Measurements from ENCODE around the gene HES4. TPM values are rescaled to one million over a fixed set of nuclear protein-coding genes. Genes with fewer than 3 reads are reported as not detected.
A peak's percentile ranks its signal among the peaks of the same experiment; 100 is the strongest.

Gene HES4
- total and polyA plus RNA-seq, 2 of the 13 experiments (the other 11 are each of a cell fraction or from before 2014, with no cell fraction given): 8.8 to 10.6 TPM

DNA sequence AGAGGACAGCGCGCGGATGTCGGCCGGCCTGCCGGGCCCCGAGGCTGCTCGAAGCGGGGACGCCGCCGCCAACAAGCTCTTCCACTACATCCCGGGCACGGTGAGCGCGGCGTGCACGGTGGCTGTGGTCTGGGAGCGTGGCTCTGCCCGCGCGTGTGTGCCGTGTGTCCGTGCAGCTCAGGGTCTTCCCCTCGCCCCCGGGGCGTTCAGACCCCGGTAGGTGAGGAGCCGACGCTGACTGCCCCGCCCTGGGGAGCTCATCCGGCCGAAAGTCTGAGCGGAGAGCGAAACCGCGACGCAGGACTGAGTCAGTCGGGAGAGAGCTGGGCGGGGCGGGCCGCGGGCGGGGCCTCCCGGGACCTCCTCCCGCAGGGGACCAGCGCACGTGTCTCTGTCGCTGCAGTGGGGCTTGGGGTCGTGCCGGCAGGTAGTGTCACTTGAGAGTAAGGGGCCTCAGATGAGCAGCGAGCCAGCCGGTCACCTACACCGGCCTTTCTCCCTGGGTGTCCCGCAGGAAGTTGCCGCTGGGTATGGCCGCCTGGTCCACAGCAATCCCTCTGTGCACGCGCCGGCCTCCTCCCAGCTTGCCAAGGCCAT lies 33.1 kb downstream of the HES4 start (continued):
- TF ChIP-seq, protein P1, sequence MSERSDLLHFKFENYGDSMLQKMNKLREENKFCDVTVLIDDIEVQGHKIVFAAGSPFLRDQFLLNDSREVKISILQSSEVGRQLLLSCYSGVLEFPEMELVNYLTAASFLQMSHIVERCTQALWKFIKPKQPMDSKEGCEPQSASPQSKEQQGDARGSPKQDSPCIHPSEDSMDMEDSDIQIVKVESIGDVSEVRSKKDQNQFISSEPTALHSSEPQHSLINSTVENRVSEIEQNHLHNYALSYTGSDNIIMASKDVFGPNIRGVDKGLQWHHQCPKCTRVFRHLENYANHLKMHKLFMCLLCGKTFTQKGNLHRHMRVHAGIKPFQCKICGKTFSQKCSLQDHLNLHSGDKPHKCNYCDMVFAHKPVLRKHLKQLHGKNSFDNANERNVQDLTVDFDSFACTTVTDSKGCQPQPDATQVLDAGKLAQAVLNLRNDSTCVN (CRISPR knock-in tag; IDR thresholded peaks at IDR 0.05; ENCODE audit: borderline replicate concordance): no peak; the same call in 1 of the 2 replicates
- TF ChIP-seq, protein P2, sequence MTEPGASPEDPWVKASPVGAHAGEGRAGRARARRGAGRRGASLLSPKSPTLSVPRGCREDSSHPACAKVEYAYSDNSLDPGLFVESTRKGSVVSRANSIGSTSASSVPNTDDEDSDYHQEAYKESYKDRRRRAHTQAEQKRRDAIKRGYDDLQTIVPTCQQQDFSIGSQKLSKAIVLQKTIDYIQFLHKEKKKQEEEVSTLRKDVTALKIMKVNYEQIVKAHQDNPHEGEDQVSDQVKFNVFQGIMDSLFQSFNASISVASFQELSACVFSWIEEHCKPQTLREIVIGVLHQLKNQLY (CRISPR knock-in tag; IDR thresholded peaks at IDR 0.05): no peak
- TF ChIP-seq PLRG1 (conservative IDR thresholded peaks at IDR 0.05): no peak

DNA sequence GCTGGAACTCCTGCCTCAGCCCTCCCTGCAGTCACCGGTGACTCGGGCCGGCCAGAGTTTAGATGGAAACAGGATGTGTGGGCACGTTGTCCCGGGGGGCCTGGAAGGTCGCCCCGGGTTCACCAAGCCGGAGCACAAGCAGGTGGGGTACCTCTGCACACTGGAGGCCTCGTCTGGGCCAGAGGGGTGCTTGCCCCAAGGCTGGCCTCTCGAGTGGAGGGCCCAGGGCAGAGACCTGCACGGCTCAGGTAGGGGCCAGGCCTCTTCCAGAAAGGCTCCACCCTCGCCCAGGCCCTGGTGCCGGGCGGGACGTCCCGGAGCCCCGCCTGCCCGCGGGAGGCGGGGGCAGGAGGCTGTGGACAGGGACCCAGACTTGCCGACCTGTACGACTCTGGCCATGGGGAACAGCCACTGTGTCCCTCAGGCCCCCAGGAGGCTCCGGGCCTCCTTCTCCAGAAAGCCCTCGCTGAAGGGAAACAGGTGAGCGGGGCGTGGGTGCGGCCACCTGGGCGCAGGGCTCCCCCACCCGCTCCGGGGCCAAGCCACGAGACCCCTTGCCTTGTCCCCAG lies 33.7 kb downstream of the HES4 start, which contains the start of gene PLEKHN1:
PLEKHN1 (plus strand) TSS at position 348 of the 569 bp plus-strand sequence; CDS start at position 398, 50 bp downstream.
- CTCF ChIA-PET (ENCODE audit: low intra/inter-chr PET ratio, low total read pairs): interaction anchor here (0.8 kb wide), 1 partner anchor 10 kb away, joined by 3 read pairs; no protein-coding TSS in a partner anchor
- H3K36me3 ChIP-seq (replicated peaks in 1 of 2; ENCODE audit: control insufficient read depth in 1 of 2, insufficient read depth in 2 of 2, low read length in 2 of 2): peaks cover 0 to 6% of the 10 kb centered on the region in 2 experiments; a peak in 1 of 5 replicates
- peak within 1 kb of the TSS; percentile 78 for H3K4me2 ChIP-seq (ENCODE audit: low read depth, low read length)
- peaks cover 30% of the 10 kb centered on the region for H3K4me1 ChIP-seq (ENCODE audit: insufficient read depth, low read length)
- WGBS (ENCODE audit: low lambda C conversion rate): 0% methylated on average over 7 of the region's 31 CpGs
- peak within 1 kb of the TSS; percentile 47 to 82 (median 77); a peak in 5 of 6 replicates for H3K4me3 ChIP-seq (replicated peaks in 1 of 3; ENCODE audit: insufficient read depth in 1 of 3, low read depth in 2 of 3, low read length in 3 of 3)
- in situ Hi-C loops (cut with HindIII; ENCODE audit: extremely low pct_ligation_motif_present, low pct_unique_long_range_greater_than_20kb) (no loop called here), intact Hi-C loops (cut with micrococcal nuclease; ENCODE audit: unreplicated experiment) (no loop called here)
- ATAC-seq: peak; percentile 77
- H3K9me3 ChIP-seq (ENCODE audit: low read length): no peaks in the 10 kb centered on the region
- no peak within 1 kb of the TSS for H3K27ac ChIP-seq (ENCODE audit: extremely low read length, insufficient read depth, low read length)
- H3K27me3 ChIP-seq (ENCODE audit: control insufficient read depth in 1 of 2, insufficient read depth in 2 of 2, low read length in 2 of 2): no peaks in the 10 kb centered on the region; a peak in 1 of 5 replicates
- H3K79me2 ChIP-seq (ENCODE audit: insufficient read depth, low read length): no peaks in the 10 kb centered on the region
- H4K20me1 ChIP-seq (ENCODE audit: insufficient read depth, low read length): no peaks in the 10 kb centered on the region
- H3K9ac ChIP-seq (ENCODE audit: insufficient read depth, low read depth, low read length): peak within 1 kb of the TSS; percentile 64
- no peak for FAIRE-seq
- POLR2A ChIA-PET: interaction anchor here (0.7 to 2.7 kb wide), 7 partner anchors 10 to 93 kb away, joined by 3 to 11 read pairs (median 3); partner anchors contain the start of gene PERM1
- no peak within 1 kb of the TSS for H2AFZ ChIP-seq (ENCODE audit: low read length)
- DNase-seq (ENCODE audit: low spot score): peak; percentile 30
- BruUV-seq (replicated peaks): no TSS peak
- TF ChIP-seq EP300 (IDR thresholded peaks at IDR 0.05; ENCODE audit: low read depth in 2 of 2, low read length in 2 of 2) (no peak), EP300 (CRISPR knock-in tag; IDR thresholded peaks at IDR 0.05; ENCODE audit: borderline replicate concordance) (no peak), KLF13 (CRISPR knock-in tag; IDR thresholded peaks at IDR 0.05) (no peak), YEATS4 (CRISPR knock-in tag; IDR thresholded peaks at IDR 0.05; ENCODE audit: borderline replicate concordance) (peak; percentile 59; the same call in 1 of the 2 replicates), MTF2 (CRISPR knock-in tag; IDR thresholded peaks at IDR 0.05; ENCODE audit: borderline replicate concordance) (no peak), RARA (CRISPR knock-in tag; IDR thresholded peaks at IDR 0.05) (peak; percentile 74), BHLHE40 (IDR thresholded peaks at IDR 0.05; ENCODE audit: low read length) (no peak), MBD4 (IDR thresholded peaks at IDR 0.05; ENCODE audit: borderline replicate concordance, low read length) (no peak), ZBTB7A (CRISPR knock-in tag; IDR thresholded peaks at IDR 0.05) (no peak), ZNF598 (CRISPR knock-in tag; IDR thresholded peaks at IDR 0.05; ENCODE audit: borderline replicate concordance) (no peak; the same call in 1 of the 2 replicates), JDP2 (CRISPR knock-in tag; IDR thresholded peaks at IDR 0.05; ENCODE audit: borderline replicate concordance) (no peak), ELF3 (CRISPR knock-in tag; IDR thresholded peaks at IDR 0.05) (no peak), XRCC5 (optimal IDR thresholded peaks at IDR 0.05; ENCODE audit: low read length) (no peak)
- TF ChIP-seq, protein P3, sequence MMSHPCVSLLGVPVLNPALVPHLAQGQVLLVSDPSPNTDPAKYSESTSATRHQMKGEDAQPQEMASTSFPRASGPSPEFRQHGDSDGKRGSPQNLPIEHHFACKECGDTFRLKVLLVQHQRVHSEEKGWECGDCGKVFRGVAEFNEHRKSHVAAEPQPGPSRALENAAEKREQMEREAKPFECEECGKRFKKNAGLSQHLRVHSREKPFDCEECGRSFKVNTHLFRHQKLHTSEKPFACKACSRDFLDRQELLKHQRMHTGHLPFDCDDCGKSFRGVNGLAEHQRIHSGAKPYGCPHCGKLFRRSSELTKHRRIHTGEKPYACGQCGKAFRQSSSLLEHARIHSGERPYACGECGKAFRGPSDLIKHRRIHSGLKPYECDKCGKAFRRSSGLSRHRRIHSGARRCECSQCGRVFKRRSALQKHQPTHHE (CRISPR knock-in tag; IDR thresholded peaks at IDR 0.05; ENCODE audit: borderline replicate concordance): 0 out of 2 replicates have a peak, but pooled peaks have one; percentile 82
- TF ChIP-seq, protein P4, sequence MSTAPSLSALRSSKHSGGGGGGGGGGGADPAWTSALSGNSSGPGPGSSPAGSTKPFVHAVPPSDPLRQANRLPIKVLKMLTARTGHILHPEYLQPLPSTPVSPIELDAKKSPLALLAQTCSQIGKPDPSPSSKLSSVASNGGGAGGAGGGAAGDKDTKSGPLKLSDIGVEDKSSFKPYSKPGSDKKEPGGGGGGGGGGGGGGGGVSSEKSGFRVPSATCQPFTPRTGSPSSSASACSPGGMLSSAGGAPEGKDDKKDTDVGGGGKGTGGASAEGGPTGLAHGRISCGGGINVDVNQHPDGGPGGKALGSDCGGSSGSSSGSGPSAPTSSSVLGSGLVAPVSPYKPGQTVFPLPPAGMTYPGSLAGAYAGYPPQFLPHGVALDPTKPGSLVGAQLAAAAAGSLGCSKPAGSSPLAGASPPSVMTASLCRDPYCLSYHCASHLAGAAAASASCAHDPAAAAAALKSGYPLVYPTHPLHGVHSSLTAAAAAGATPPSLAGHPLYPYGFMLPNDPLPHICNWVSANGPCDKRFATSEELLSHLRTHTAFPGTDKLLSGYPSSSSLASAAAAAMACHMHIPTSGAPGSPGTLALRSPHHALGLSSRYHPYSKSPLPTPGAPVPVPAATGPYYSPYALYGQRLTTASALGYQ (CRISPR knock-in tag; IDR thresholded peaks at IDR 0.05): no peak

Measured in HepG2 (cell line).